ENCODE measurements around the gene OLFML3. TPM values are rescaled to one million over a fixed set of nuclear protein-coding genes. Genes with fewer than 3 reads are reported as not detected.

OLFML3 gene
- total RNA-seq, 4 donors from 2014 or later: 86.6 to 302 (median 122) TPM

DNA sequence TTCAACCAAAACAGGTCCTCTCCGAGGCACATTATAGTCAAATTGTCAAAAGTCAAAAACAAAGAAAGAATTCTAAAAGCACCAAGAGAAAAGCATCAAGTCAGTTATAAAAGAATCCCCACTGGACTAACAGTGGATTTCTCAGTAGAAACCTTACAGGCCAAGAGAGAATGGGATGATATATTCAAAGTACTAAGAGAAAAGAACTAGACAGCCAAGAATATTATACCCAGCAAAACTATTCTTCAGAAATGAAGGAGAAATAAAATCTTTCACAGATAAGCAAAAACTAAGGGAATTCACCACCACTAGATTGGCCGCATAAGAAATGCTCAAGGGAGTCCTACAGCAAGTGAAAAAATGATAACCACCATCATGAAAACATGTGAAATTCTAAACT lies 16.1 kb downstream of the OLFML3 start:
- H3K9me3 ChIP-seq: no peaks in the 10 kb centered on the region
- no peaks in the 10 kb centered on the region for H3K36me3 ChIP-seq
- H3K4me3 ChIP-seq: no peak overlapping the region
- H3K27ac ChIP-seq: no peak overlapping the region
- TF ChIP-seq, protein P1, sequence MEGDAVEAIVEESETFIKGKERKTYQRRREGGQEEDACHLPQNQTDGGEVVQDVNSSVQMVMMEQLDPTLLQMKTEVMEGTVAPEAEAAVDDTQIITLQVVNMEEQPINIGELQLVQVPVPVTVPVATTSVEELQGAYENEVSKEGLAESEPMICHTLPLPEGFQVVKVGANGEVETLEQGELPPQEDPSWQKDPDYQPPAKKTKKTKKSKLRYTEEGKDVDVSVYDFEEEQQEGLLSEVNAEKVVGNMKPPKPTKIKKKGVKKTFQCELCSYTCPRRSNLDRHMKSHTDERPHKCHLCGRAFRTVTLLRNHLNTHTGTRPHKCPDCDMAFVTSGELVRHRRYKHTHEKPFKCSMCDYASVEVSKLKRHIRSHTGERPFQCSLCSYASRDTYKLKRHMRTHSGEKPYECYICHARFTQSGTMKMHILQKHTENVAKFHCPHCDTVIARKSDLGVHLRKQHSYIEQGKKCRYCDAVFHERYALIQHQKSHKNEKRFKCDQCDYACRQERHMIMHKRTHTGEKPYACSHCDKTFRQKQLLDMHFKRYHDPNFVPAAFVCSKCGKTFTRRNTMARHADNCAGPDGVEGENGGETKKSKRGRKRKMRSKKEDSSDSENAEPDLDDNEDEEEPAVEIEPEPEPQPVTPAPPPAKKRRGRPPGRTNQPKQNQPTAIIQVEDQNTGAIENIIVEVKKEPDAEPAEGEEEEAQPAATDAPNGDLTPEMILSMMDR (IDR thresholded peaks at IDR 0.05): no peak
- TF ChIP-seq POLR2A (IDR thresholded peaks at IDR 0.05): no peak
- no peak for DNase-seq
- no peaks in the 10 kb centered on the region for H3K4me1 ChIP-seq
- intact Hi-C loops (cut with DNase I; ENCODE audit: low total_unique reads): no loop called here
- no peaks in the 10 kb centered on the region for H3K27me3 ChIP-seq

DNA sequence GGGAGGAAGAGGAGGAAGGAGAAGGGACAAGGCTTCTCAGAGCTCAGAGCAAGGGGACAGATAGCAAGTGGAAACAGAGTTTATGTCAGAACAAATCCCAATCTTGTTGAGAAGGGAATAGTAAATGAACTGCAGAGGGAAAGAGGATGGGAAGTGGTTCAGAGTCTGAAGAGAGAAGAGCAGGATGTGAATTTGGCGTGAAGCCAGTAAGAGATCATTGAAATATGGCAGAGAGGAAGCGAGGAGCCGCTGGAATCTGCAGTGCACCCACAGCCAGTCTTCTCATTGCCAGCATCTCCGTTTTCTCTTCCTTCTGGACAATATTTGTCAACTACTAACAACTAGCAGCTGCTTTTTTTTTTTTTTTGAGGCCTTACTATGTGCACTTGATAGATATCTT lies 19.1 kb downstream of the OLFML3 start:
- no peak overlapping the region for H3K4me3 ChIP-seq
- no peaks in the 10 kb centered on the region for H3K4me1 ChIP-seq
- no peaks in the 10 kb centered on the region for H3K9me3 ChIP-seq
- TF ChIP-seq POLR2A (IDR thresholded peaks at IDR 0.05): no peak
- TF ChIP-seq, protein P1 (IDR thresholded peaks at IDR 0.05): no peak
- no peaks in the 10 kb centered on the region for H3K27me3 ChIP-seq
- DNase-seq: no peak
- H3K27ac ChIP-seq: no peak overlapping the region
- H3K36me3 ChIP-seq: no peaks in the 10 kb centered on the region
- intact Hi-C loops (cut with DNase I; ENCODE audit: low total_unique reads): no loop called here

DNA sequence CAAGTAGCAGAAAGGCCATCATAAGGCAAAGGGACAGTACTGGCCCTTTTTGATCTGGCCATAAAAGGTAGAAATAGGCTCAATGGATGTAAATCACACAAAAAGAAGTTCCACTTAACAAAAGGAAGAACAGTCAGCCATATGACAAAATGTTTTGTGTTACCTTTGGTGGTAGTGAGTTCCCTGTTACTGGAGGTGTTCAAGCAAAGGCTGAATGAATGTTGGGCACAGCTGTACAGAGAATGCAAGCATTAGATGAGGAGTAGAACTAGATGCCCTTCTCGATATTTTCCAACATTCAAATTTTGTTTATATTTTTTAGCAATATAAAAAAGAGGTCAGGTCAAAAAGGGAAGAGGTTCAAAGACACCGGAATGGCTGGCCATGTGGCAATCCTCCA lies 20.0 kb downstream of the OLFML3 start:
- TF ChIP-seq, protein P1 (IDR thresholded peaks at IDR 0.05): no peak
- TF ChIP-seq POLR2A (IDR thresholded peaks at IDR 0.05): no peak
- intact Hi-C loops (cut with DNase I; ENCODE audit: low total_unique reads): no loop called here
- no peaks in the 10 kb centered on the region for H3K4me1 ChIP-seq

DNA sequence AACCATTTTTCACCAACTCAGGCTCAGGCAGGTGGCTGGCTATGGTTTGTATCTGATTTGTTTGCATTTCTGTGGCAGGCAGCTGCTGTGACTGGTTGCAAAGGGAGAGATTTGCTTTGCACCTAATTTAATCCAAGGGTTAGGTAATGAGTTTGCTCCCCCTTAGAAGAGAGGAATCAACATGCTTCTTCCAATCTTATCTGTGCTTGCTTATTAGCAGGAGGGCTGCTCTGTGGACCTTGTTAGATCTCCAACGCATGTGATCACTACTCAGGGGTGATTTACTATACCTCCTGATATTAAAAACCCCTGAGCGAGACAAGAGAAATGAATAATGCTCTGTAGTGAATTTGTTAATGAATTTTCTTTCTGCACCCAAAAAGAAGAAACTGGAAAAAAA lies 20.5 kb downstream of the OLFML3 start:
- intact Hi-C loops (cut with DNase I; ENCODE audit: low total_unique reads): no loop called here
- DNase-seq: no peak
- TF ChIP-seq POLR2A (IDR thresholded peaks at IDR 0.05): no peak
- TF ChIP-seq, protein P1 (IDR thresholded peaks at IDR 0.05): no peak

More for the DNA sequence above, 20.0 kb downstream of the OLFML3 start:
- Histone ChIP-seq H3K9me3 (no peaks in the 10 kb centered on the region), H3K4me3 (no peak overlapping the region), H3K36me3 (no peaks in the 10 kb centered on the region), H3K27me3 (no peaks in the 10 kb centered on the region), H3K27ac (no peak overlapping the region)
- no peak for DNase-seq

DNA sequence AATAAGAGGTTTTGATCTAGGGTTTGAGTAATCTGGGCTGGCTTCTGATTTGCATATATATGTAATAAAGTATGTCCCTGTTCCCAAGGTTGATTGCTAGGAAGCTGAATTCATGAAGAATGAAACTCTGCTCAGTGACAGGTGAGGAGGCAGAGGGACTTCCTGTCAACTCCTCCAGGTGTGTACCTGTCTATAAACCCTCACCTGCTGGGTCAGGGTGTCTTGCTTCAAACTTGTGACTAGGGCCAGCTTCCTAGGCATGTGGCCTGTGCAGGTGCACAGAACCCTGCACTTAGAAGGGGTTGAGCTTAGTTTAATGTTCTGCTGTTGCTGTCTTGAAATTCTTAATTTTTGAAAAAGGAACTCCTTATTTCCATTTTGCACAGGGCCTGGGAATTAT lies 21.1 kb downstream of the OLFML3 start:
- Histone ChIP-seq H3K9me3 (no peaks in the 10 kb centered on the region), H3K27ac (no peak overlapping the region), H3K36me3 (no peaks in the 10 kb centered on the region), H3K4me3 (no peak overlapping the region), H3K4me1 (no peaks in the 10 kb centered on the region), H3K27me3 (no peaks in the 10 kb centered on the region)
- no peak for DNase-seq
- intact Hi-C loops (cut with DNase I; ENCODE audit: low total_unique reads): no loop called here
- TF ChIP-seq, protein P1 (IDR thresholded peaks at IDR 0.05): no peak
- TF ChIP-seq POLR2A (IDR thresholded peaks at IDR 0.05): no peak

More for the DNA sequence above, 20.5 kb downstream of the OLFML3 start:
- Histone ChIP-seq H3K4me3 (no peak overlapping the region), H3K36me3 (no peaks in the 10 kb centered on the region), H3K27me3 (no peaks in the 10 kb centered on the region), H3K9me3 (no peaks in the 10 kb centered on the region), H3K27ac (no peak overlapping the region), H3K4me1 (no peaks in the 10 kb centered on the region)

All from uterus (tissue), 4 donors.